Osteoblast (primary cell): ENCODE measurements around the gene TEC. TPM values are rescaled to one million over a fixed set of nuclear protein-coding genes. Genes with fewer than 3 reads are reported as not detected.

ENCODE experiments used
- DNase-seq: peaks from one replicate; pipeline ENCODE4 v3.0.0; 2011; ENCODE audit warnings: low spot score, mixed read lengths; ENCODE audit not compliant: insufficient read length; ENCODE audit errors: missing footprints
- H2AFZ ChIP-seq: 2 replicates; pipeline ENCODE4 v1.6.0; 2011; ENCODE audit warnings: mild to moderate bottlenecking, low read length
- H3K27ac ChIP-seq: 2 replicates; pipeline ENCODE4 v1.5.1; 2011; ENCODE audit warnings: mild to moderate bottlenecking, low read depth, low read length, moderate library complexity
- H3K27me3 ChIP-seq: 2 replicates; pipeline ENCODE4 v1.6.0; 2012; ENCODE audit warnings: mild to moderate bottlenecking, control low read depth, inconsistent platforms, low read length, moderate library complexity; ENCODE audit not compliant: insufficient read depth
- H3K36me3 ChIP-seq: 2 replicates; pipeline ENCODE4 v1.5.1; 2011; ENCODE audit warnings: mild to moderate bottlenecking, low read length, control low read depth, moderate library complexity; ENCODE audit not compliant: insufficient read depth
- H3K4me1 ChIP-seq: 2 replicates; pipeline ENCODE4 v1.5.1; 2011; ENCODE audit warnings: mild to moderate bottlenecking, low read length, control low read depth, moderate library complexity; ENCODE audit not compliant: insufficient read depth
- H3K4me2 ChIP-seq: 2 replicates; pipeline ENCODE4 v1.6.0; 2011; ENCODE audit warnings: mild to moderate bottlenecking, low read length; ENCODE audit not compliant: insufficient read depth
- H3K4me3 ChIP-seq: fragments of 200-600 bp; sonication (generic); 3 replicates; pipeline ENCODE4 v1.5.1; 2012; ENCODE audit warnings: mild to moderate bottlenecking, low read length, inconsistent platforms; ENCODE audit not compliant: insufficient read depth
- H3K79me2 ChIP-seq: 2 replicates; pipeline ENCODE4 v1.6.0; 2012; ENCODE audit warnings: mild to moderate bottlenecking, low read length, control low read depth, inconsistent platforms; ENCODE audit not compliant: insufficient read depth
- H3K9me3 ChIP-seq: 2 replicates; pipeline ENCODE4 v1.5.1; 2011; ENCODE audit warnings: low read depth, low read length, control low read depth
- H4K20me1 ChIP-seq: 2 replicates; pipeline ENCODE4 v1.6.0; 2012; ENCODE audit warnings: mild to moderate bottlenecking, low read length, control low read depth; ENCODE audit not compliant: insufficient read depth
- total RNA-seq: library from RNA; depleted of rRNA; stranded (reverse); fragments of >200 nt; gene quantifications from 2 replicates; pipeline ENCODE4 v1.2.3, GENCODE V29; 2012
- TF ChIP-seq, protein P1 (sequence below): IDR thresholded peaks from 2 replicates; pipeline ENCODE4 v1.5.1; 2011; ENCODE audit warnings: mild to moderate bottlenecking, low read depth, low read length, moderate library complexity; ENCODE audit errors: extremely low read depth

Gene TEC
- total RNA-seq, 1 donor = 1.8 TPM

DNA sequence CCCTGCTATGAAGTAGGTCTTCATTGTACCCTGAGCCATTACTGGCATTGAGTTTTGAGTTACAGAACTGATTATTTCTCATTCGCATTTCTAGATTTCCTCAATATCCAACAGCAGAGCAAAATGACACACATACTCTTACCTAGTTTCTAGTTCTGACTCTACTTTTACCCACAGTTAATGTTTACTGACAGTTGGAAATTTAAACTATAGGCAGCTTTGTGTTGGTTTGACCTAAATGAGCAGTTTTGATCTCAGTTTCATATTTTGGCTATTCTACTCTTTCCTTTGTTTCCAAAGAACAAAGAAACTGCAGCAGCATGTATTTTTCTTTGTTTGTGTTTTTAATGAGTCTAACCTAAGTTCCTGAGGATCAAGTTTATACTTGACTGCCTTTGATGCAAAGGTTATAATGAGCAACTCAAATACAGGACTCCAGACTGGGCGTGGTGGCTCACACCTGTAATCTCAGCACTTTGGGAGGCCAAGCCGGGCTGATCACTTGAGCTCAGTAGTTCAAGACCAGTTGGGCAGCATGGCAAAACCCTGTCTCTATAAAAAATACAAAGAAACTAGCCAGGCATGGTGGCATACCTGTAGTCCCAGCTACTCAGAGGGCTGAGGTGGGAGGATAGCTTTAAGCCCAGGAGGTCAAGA, 166.0 kb downstream of the TEC start:
- no peaks in the 10 kb centered on the region for H3K9me3 ChIP-seq
- H3K4me1 ChIP-seq = no peaks in the 10 kb centered on the region
- H3K27ac ChIP-seq = no peak overlapping the region
- H2AFZ ChIP-seq = no peak overlapping the region
- no peak for DNase-seq
- H3K4me2 ChIP-seq = no peak overlapping the region
- no peaks in the 10 kb centered on the region for H3K36me3 ChIP-seq
- no peak overlapping the region for H3K4me3 ChIP-seq
- TF ChIP-seq, protein P1, sequence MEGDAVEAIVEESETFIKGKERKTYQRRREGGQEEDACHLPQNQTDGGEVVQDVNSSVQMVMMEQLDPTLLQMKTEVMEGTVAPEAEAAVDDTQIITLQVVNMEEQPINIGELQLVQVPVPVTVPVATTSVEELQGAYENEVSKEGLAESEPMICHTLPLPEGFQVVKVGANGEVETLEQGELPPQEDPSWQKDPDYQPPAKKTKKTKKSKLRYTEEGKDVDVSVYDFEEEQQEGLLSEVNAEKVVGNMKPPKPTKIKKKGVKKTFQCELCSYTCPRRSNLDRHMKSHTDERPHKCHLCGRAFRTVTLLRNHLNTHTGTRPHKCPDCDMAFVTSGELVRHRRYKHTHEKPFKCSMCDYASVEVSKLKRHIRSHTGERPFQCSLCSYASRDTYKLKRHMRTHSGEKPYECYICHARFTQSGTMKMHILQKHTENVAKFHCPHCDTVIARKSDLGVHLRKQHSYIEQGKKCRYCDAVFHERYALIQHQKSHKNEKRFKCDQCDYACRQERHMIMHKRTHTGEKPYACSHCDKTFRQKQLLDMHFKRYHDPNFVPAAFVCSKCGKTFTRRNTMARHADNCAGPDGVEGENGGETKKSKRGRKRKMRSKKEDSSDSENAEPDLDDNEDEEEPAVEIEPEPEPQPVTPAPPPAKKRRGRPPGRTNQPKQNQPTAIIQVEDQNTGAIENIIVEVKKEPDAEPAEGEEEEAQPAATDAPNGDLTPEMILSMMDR = no peak
- H3K79me2 ChIP-seq = no peaks in the 10 kb centered on the region
- no peaks in the 10 kb centered on the region for H4K20me1 ChIP-seq
- no peaks in the 10 kb centered on the region for H3K27me3 ChIP-seq

- no peak overlapping the region for H3K4me3 ChIP-seq
- TF ChIP-seq, protein P1 = peak; percentile 27
- no peak overlapping the region for H3K27ac ChIP-seq
These were observed 167.3 kb downstream of the TEC start for GRCh38 chr4:48102303-48102702.

GRCh38 chr4:48100256-48100655, 169.4 kb downstream of the TEC start:
- Histone ChIP-seq H3K4me1 (no peaks in the 10 kb centered on the region), H4K20me1 (no peaks in the 10 kb centered on the region), H3K79me2 (no peaks in the 10 kb centered on the region), H3K27me3 (peaks cover 4% of the 10 kb centered on the region), H2AFZ (no peak overlapping the region), H3K4me3 (no peak overlapping the region), H3K27ac (no peak overlapping the region), H3K9me3 (no peaks in the 10 kb centered on the region), H3K4me2 (no peak overlapping the region), H3K36me3 (no peaks in the 10 kb centered on the region)
- no peak for DNase-seq
- TF ChIP-seq, protein P1 = no peak

More at GRCh38 chr4:48102303-48102702, 167.3 kb downstream of the TEC start:
- H3K27me3 ChIP-seq = no peaks in the 10 kb centered on the region
- no peaks in the 10 kb centered on the region for H4K20me1 ChIP-seq
- no peak for DNase-seq
- H3K4me2 ChIP-seq = no peak overlapping the region
- no peaks in the 10 kb centered on the region for H3K4me1 ChIP-seq
- no peaks in the 10 kb centered on the region for H3K79me2 ChIP-seq
- H2AFZ ChIP-seq = no peak overlapping the region
- no peaks in the 10 kb centered on the region for H3K36me3 ChIP-seq
- no peaks in the 10 kb centered on the region for H3K9me3 ChIP-seq

GRCh38 chr4:48095441-48095840, 174.2 kb downstream of the TEC start:
- Histone ChIP-seq H2AFZ (no peak overlapping the region), H3K27ac (no peak overlapping the region), H3K79me2 (no peaks in the 10 kb centered on the region), H4K20me1 (no peaks in the 10 kb centered on the region), H3K27me3 (peaks cover 4% of the 10 kb centered on the region), H3K36me3 (no peaks in the 10 kb centered on the region), H3K4me3 (no peak overlapping the region), H3K4me2 (no peak overlapping the region), H3K4me1 (no peaks in the 10 kb centered on the region), H3K9me3 (no peaks in the 10 kb centered on the region)
- no peak for DNase-seq
- TF ChIP-seq, protein P1 = no peak
